Esophagus muscularis mucosa (tissue), 4 donors: Measurements from ENCODE around the gene HAO2.

ENCODE experiments used
- CTCF ChIP-seq, 3 experiments: fragments of 200-600 bp in 2 of 3; fragments of 450-650 bp in 1 of 3; sonication (generic) in 2 of 3; IDR thresholded peaks; one replicate each; pipeline ENCODE4 v1.5.1; 2017 to 2019; ENCODE audit warnings: antibody characterized with exemption in 3 of 3, mild to moderate bottlenecking in 2 of 3, moderate library complexity in 1 of 3
- EP300 ChIP-seq: sonication (generic); formaldehyde crosslinking; IDR thresholded peaks from one replicate; pipeline ENCODE4 v1.6.1; 2017; ENCODE audit warnings: antibody characterized with exemption
- POLR2A ChIP-seq: fragments of 450-650 bp; IDR thresholded peaks from one replicate; pipeline ENCODE4 v1.6.1; 2017; ENCODE audit warnings: antibody characterized with exemption, moderate library complexity, mild to moderate bottlenecking, low read depth

- TF ChIP-seq CTCF (IDR thresholded peaks at IDR 0.05) = no peak
- TF ChIP-seq EP300 = no peak
- no peak for TF ChIP-seq POLR2A
Measured at GRCh38 chr1:119431836-119432235, 63.3 kb downstream of the HAO2 start.
